Liver (tissue), 3 donors: ENCODE data around the gene RNASE7.
A peak's percentile ranks its signal among the peaks of the same experiment; 100 is the strongest.

ENCODE experiments used
- HNF4G ChIP-seq: IDR thresholded peaks from 2 replicates; pipeline ENCODE4 v1.6.1; 2016; ENCODE audit warnings: antibody characterized with exemption
- JUND ChIP-seq, 2 donors: IDR thresholded peaks; 2 replicates each; pipeline ENCODE4 v1.6.1; 2016; ENCODE audit warnings: antibody characterized with exemption in 2 of 2
- RXRA ChIP-seq, 2 donors: IDR thresholded peaks; 2 replicates each; pipeline ENCODE4 v1.6.1; 2017 to 2018; ENCODE audit warnings: antibody characterized with exemption in 2 of 2, mild to moderate bottlenecking in 1 of 2
- TAF1 ChIP-seq: conservative IDR thresholded peaks from 2 replicates; pipeline ENCODE4 v1.6.1; 2016; ENCODE audit warnings: antibody characterized with exemption, mild to moderate bottlenecking
- YY1 ChIP-seq: IDR thresholded peaks from 2 replicates; pipeline ENCODE4 v1.6.1; 2016; ENCODE audit warnings: antibody characterized with exemption, mild to moderate bottlenecking
- TF ChIP-seq, protein P1 (sequence below): IDR thresholded peaks from 2 replicates; pipeline ENCODE4 v1.6.1; 2016; ENCODE audit warnings: antibody characterized with exemption, mild to moderate bottlenecking
- TF ChIP-seq, protein P2 (sequence below): fragments of 150-350 bp; IDR thresholded peaks from 2 replicates; pipeline ENCODE4 v1.5.1; 2017; ENCODE audit warnings: improper control_type of control experiment, low read depth, low read length; ENCODE audit not compliant: missing input control
- TF ChIP-seq, protein P3 (sequence below): IDR thresholded peaks from 2 replicates; pipeline ENCODE4 v1.6.1; 2016; ENCODE audit warnings: antibody characterized with exemption
- TF ChIP-seq, protein P4 (sequence below): IDR thresholded peaks from 2 replicates; pipeline ENCODE4 v1.6.1; 2016; ENCODE audit warnings: antibody characterized with exemption
- donor health status: healthy.
- donor health status: healthy.

DNA sequence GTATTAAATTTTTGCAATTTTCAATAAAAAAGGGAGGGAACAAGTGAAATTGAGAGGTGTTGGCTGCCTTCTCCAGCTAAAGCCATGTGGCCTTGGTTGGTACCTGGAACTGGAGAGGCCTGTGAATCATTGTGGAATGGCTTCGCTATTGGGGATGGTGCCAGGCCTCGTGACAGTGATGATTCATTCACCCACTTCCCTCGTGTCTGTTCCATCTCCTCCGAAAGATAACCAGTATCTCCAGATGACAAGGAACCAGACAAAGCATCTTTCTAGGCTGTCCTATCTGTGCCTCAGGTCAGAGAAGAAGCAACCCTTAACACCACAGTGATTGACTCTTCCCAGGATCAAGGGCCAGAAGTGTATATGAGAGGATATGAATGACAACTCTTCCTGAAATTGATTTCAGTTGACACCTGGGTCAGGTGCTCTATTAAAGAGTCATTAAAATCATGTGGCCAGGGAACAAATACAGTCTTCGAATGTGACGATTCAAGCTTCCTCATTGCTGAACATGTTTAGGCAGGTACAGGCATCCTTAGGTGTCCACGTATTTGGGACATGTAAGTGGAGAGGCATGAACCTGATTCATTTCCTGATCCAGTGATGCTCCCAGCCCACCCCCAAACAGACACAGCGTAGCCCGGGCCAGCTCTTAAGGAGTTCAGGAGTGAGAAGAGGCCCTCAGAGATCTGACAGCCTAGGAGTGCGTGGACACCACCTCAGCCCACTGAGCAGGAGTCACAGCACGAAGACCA is at the start of gene RNASE7:
- TF ChIP-seq, protein P1, sequence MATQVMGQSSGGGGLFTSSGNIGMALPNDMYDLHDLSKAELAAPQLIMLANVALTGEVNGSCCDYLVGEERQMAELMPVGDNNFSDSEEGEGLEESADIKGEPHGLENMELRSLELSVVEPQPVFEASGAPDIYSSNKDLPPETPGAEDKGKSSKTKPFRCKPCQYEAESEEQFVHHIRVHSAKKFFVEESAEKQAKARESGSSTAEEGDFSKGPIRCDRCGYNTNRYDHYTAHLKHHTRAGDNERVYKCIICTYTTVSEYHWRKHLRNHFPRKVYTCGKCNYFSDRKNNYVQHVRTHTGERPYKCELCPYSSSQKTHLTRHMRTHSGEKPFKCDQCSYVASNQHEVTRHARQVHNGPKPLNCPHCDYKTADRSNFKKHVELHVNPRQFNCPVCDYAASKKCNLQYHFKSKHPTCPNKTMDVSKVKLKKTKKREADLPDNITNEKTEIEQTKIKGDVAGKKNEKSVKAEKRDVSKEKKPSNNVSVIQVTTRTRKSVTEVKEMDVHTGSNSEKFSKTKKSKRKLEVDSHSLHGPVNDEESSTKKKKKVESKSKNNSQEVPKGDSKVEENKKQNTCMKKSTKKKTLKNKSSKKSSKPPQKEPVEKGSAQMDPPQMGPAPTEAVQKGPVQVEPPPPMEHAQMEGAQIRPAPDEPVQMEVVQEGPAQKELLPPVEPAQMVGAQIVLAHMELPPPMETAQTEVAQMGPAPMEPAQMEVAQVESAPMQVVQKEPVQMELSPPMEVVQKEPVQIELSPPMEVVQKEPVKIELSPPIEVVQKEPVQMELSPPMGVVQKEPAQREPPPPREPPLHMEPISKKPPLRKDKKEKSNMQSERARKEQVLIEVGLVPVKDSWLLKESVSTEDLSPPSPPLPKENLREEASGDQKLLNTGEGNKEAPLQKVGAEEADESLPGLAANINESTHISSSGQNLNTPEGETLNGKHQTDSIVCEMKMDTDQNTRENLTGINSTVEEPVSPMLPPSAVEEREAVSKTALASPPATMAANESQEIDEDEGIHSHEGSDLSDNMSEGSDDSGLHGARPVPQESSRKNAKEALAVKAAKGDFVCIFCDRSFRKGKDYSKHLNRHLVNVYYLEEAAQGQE: no peak
- TF ChIP-seq, protein P2, sequence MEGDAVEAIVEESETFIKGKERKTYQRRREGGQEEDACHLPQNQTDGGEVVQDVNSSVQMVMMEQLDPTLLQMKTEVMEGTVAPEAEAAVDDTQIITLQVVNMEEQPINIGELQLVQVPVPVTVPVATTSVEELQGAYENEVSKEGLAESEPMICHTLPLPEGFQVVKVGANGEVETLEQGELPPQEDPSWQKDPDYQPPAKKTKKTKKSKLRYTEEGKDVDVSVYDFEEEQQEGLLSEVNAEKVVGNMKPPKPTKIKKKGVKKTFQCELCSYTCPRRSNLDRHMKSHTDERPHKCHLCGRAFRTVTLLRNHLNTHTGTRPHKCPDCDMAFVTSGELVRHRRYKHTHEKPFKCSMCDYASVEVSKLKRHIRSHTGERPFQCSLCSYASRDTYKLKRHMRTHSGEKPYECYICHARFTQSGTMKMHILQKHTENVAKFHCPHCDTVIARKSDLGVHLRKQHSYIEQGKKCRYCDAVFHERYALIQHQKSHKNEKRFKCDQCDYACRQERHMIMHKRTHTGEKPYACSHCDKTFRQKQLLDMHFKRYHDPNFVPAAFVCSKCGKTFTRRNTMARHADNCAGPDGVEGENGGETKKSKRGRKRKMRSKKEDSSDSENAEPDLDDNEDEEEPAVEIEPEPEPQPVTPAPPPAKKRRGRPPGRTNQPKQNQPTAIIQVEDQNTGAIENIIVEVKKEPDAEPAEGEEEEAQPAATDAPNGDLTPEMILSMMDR: no peak
- TF ChIP-seq RXRA (IDR thresholded peaks at IDR 0.05) (peak in 1 of 2 donors; percentile 28), YY1 (peak; percentile 25), JUND (IDR thresholded peaks at IDR 0.05) (peak; percentile 57 to 63), HNF4G (no peak), TAF1 (no peak)
- TF ChIP-seq, protein P3, sequence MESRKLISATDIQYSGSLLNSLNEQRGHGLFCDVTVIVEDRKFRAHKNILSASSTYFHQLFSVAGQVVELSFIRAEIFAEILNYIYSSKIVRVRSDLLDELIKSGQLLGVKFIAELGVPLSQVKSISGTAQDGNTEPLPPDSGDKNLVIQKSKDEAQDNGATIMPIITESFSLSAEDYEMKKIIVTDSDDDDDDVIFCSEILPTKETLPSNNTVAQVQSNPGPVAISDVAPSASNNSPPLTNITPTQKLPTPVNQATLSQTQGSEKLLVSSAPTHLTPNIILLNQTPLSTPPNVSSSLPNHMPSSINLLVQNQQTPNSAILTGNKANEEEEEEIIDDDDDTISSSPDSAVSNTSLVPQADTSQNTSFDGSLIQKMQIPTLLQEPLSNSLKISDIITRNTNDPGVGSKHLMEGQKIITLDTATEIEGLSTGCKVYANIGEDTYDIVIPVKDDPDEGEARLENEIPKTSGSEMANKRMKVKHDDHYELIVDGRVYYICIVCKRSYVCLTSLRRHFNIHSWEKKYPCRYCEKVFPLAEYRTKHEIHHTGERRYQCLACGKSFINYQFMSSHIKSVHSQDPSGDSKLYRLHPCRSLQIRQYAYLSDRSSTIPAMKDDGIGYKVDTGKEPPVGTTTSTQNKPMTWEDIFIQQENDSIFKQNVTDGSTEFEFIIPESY: no peak
- TF ChIP-seq, protein P4, sequence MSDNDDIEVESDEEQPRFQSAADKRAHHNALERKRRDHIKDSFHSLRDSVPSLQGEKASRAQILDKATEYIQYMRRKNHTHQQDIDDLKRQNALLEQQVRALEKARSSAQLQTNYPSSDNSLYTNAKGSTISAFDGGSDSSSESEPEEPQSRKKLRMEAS: no peak
